C4-2B (cell line): ENCODE measurements around the gene MESD.
A peak's percentile ranks its signal among the peaks of the same experiment; 100 is the strongest.

Experiments
- H3K27ac ChIP-seq: fragments of 450-650 bp; 2 replicates; pipeline ENCODE4 v1.5.1; 2017
- CTCF ChIP-seq: fragments of 450-650 bp; conservative IDR thresholded peaks from 2 replicates; pipeline ENCODE4 v1.5.1; 2017; ENCODE audit warnings: mild to moderate bottlenecking
- ZFX ChIP-seq: fragments of 450-650 bp; IDR thresholded peaks from 2 replicates; pipeline ENCODE4 v1.6.1; 2017

Gene MESD

GRCh38 chr15:81013396-81013929, 23.8 kb upstream of the MESD start:
- H3K27ac ChIP-seq = no peak overlapping the region
- no peak for TF ChIP-seq CTCF
- no peak for TF ChIP-seq ZFX

DNA sequence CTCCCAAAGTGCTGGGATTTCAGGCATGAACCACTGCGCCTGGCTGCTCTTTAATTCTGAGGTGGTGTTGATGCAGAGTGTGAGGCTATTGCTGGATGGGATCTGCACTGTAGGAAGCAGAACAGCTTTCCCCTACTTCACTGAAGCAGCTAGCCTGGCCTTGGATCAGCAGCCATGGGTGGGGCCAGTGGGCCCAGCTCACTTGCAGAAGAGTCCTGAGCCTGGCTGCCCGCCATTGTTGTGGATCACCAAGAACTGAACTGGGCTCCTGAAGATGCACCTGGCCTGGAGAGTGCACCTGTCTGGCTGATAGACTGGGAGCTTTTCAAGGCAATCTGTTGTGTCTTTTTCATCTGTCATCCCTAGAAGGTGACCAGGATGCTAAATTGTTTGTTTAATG, 23.0 kb upstream of the MESD start:
- H3K27ac ChIP-seq = no peak overlapping the region
- TF ChIP-seq CTCF = no peak

GRCh38 chr15:81011593-81011992, 22.0 kb upstream of the MESD start:
- TF ChIP-seq CTCF (no peak), ZFX (no peak)

GRCh38 chr15:81010086-81010485, 20.5 kb upstream of the MESD start:
- no peak for TF ChIP-seq CTCF
- TF ChIP-seq ZFX = no peak
- no peak overlapping the region for H3K27ac ChIP-seq

More at GRCh38 chr15:81011593-81011992, 22.0 kb upstream of the MESD start:
- no peak overlapping the region for H3K27ac ChIP-seq

- TF ChIP-seq CTCF (no peak), ZFX (no peak)
- no peak overlapping the region for H3K27ac ChIP-seq
Measured at GRCh38 chr15:81008312-81008711, 18.7 kb upstream of the MESD start.

GRCh38 chr15:81007428-81008064, 17.9 kb upstream of the MESD start:
- 0 out of 2 replicates have a peak overlapping the region, but pooled peaks have one; percentile 19 for H3K27ac ChIP-seq

More at GRCh38 chr15:81007428-81008064, 17.9 kb upstream of the MESD start:
- TF ChIP-seq CTCF (no peak), ZFX (no peak)
